Activated naive CD4-positive, alpha-beta T cell treated with anti-CD3 and anti-CD28 coated beads, Interleukin-2, amount 10 ng/mL, durations not matched to agents 5 hours and 36 hours (primary cell): ENCODE measurements around the gene FAM83G. TPM values are rescaled to one million over a fixed set of nuclear protein-coding genes. Genes with fewer than 3 reads are reported as not detected.

Experiments
- total RNA-seq, 2 experiments: library from RNA; stranded (reverse); gene quantifications; one replicate each; pipeline ENCODE4 v1.2.3, GENCODE V29; 2021

Gene FAM83G, protein sequence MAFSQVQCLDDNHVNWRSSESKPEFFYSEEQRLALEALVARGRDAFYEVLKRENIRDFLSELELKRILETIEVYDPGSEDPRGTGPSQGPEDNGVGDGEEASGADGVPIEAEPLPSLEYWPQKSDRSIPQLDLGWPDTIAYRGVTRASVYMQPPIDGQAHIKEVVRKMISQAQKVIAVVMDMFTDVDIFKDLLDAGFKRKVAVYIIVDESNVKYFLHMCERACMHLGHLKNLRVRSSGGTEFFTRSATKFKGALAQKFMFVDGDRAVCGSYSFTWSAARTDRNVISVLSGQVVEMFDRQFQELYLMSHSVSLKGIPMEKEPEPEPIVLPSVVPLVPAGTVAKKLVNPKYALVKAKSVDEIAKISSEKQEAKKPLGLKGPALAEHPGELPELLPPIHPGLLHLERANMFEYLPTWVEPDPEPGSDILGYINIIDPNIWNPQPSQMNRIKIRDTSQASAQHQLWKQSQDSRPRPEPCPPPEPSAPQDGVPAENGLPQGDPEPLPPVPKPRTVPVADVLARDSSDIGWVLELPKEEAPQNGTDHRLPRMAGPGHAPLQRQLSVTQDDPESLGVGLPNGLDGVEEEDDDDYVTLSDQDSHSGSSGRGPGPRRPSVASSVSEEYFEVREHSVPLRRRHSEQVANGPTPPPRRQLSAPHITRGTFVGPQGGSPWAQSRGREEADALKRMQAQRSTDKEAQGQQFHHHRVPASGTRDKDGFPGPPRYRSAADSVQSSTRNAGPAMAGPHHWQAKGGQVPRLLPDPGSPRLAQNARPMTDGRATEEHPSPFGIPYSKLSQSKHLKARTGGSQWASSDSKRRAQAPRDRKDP
- 1 to 10 TPM; 7.3 to 7.6 TPM for total RNA-seq

DNA sequence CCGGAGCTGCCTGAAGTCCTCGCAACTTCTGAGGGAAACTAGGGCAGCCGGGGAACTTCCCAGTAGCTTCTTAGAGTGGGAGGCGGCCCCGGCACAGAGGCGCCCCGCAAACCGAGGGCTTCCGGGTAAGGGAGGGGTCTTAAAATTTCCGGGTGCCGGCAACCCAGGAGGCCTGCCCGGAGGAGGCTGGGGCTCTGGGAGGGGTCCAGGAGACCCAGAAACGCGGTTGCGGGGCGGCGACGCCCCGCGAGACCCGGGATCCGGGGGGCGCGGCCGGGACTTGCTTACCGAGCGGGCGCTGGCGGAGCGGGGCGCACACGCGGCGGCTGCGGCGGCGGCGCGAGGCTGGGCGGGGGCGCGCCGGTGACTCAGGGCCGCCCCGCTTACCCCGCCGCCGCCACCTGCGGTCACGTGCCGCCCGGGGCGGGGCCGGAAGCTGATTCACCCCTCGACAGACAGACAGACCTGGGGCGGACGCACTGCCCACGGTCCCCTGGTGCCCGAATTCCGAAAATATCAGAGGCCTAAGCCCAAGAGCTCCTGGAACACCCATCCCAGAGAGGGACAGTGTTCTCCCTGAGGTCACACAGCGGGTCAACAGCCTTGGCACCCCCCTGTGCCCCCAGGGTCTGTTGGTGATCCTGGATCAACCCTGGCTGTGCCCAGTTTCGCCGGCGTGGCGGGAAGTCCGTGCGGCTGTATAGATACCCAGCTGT lies at the start of gene FAM83G:
Gene FAM83G, minus strand, starts transcription at position 344 of the 716 bp plus-strand sequence. CDS start 723 bp downstream, outside the sequence.

DNA sequence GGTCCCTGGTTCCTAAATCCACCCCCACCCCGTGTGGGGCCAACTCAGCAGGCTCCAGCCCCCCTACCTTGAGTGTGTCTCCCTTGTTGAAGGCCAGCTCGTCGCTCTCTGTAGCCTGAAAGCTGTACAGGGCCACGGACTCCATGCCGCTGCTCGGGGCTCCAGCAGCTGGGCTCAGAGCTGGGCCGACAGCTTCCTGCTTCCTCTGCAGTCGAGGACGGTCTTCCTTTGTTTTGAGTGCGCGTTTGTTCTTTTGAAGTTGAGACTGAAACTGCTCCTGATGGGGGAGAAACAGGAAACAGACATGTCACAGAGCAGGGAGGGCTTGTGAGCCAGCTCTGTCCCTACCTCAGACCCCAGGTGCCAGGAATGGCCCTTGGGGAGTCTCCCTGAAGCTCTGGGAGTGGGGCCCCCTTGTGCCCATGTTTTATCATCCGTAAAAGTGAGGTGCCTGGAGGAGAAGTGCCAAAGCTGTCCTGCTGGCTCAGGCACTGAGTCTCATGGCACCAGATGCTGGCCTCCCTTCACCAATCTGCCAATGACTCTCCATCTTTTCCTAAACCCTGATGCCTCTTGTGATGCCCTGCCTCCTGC lies 42.3 kb upstream of the FAM83G start, which contains the start of gene GRAP:
Gene GRAP, minus strand, starts transcription at position 176 of the 594 bp plus-strand sequence. Its CDS starts 31 bp downstream, at position 145.

DNA sequence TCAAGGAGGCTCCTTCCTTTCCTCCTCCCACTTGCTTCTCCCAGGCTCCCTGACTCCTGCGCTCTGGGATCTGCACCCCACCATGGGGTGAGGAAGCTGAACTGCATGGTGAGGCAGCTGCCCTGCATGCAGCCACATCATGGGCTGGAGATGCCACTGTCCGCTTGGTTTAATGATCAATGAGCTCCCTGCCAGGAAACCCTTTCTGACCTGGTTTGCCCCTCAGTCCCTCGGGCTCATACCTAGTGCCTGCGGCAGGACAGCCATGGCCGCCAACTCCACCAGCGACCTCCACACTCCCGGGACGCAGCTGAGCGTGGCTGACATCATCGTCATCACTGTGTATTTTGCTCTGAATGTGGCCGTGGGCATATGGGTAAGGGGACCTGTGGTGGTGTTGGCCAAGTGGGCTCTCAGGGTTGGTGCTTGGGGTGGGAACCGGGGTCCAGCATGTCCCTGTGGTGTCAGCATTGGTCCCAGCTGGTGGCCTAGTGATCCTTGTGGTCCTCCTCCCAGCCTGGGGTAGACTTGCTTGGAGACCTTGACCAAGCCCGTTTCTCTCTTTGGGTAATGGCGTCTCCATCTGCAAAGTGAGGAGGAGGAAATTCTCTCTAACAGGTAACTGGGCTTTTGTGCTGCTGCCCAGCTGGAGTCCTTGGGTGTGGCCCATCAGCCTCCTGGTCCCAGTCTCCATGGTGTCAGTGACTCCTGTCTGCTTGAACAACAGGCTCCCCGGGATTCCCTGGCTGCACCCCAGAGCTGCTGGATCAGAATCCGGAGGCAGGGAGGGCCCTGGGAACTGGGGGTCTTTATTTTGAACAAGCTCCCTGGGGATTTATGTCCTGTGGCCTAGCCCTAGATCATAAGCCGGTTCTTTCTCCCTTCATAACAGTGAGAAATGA lies 52.4 kb downstream of the FAM83G start, which contains the start of gene SLC5A10:
Gene SLC5A10, plus strand, starts transcription at position 225 of the 902 bp plus-strand sequence. Its CDS starts 41 bp downstream, at position 266.

Other genes starting within 250 kb of the FAM83G start
- gene TVP23B, start 223.6 kb downstream of the FAM83G start, total RNA-seq: 10 to 100 TPM; 21.4 to 23.8 TPM
- 10 to 100 TPM; 49.3 to 49.4 TPM for gene PRPSAP2, start 146.6 kb downstream of the FAM83G start, total RNA-seq
- gene SLC5A10, start 52.6 kb downstream of the FAM83G start, total RNA-seq: not detected
- 10 to 100 TPM; 42.5 to 43.4 TPM for gene GRAP, start 42.2 kb upstream of the FAM83G start, total RNA-seq
- 10 to 100 TPM; 32.3 to 33.0 TPM for gene GRAPL, start 122.8 kb upstream of the FAM83G start, total RNA-seq
- gene EPN2, start 232.6 kb upstream of the FAM83G start, total RNA-seq: 1 to 10 TPM; 2.3 to 2.6 TPM